Esophagus muscularis mucosa (tissue), 4 donors: ENCODE measurements around the gene ODAD4. TPM values are rescaled to one million over a fixed set of nuclear protein-coding genes. Genes with fewer than 3 reads are reported as not detected.

Experiments
- DNase-seq: peaks from one replicate; pipeline ENCODE4 v3.0.0-alpha.2; 2017; ENCODE audit errors: extremely low spot score
- H3K27ac ChIP-seq, 4 donors: fragments of 200-600 bp; sonication (generic); replicated peaks in 1 of 4; 1 replicate in 3 of 4; 2 replicates in 1 of 4; pipeline ENCODE4 v1.5.1; 2016 to 2019; ENCODE audit warnings: mild to moderate bottlenecking in 1 of 4
- H3K27me3 ChIP-seq, 4 donors: fragments of 200-600 bp; sonication (generic); one replicate each; pipeline versions ENCODE4 v1.5.1 to v1.6.0; 2016 to 2019
- H3K36me3 ChIP-seq, 4 donors: fragments of 200-600 bp; sonication (generic); one replicate each; pipeline ENCODE4 v1.5.1; 2016 to 2019
- H3K4me1 ChIP-seq, 4 donors: fragments of 200-600 bp; sonication (generic); one replicate each; pipeline ENCODE4 v1.5.1; 2016 to 2019
- H3K4me3 ChIP-seq, 4 donors: fragments of 200-600 bp; sonication (generic); 1 replicate in 2 of 4; 2 replicates in 2 of 4; pipeline ENCODE4 v1.5.1; 2016 to 2019; ENCODE audit warnings: mild to moderate bottlenecking in 4 of 4, moderate library complexity in 1 of 4
- H3K9me3 ChIP-seq, 4 donors: fragments of 200-600 bp; sonication (generic); 1 replicate in 3 of 4; 2 replicates in 1 of 4; pipeline ENCODE4 v1.5.1; 2016 to 2019
- EP300 ChIP-seq: sonication (generic); formaldehyde crosslinking; IDR thresholded peaks from one replicate; pipeline ENCODE4 v1.6.1; 2017; ENCODE audit warnings: antibody characterized with exemption
- POLR2A ChIP-seq: fragments of 450-650 bp; IDR thresholded peaks from one replicate; pipeline ENCODE4 v1.6.1; 2017; ENCODE audit warnings: antibody characterized with exemption, moderate library complexity, mild to moderate bottlenecking, low read depth
- POLR2AphosphoS5 ChIP-seq, 2 donors: sonication (generic); formaldehyde crosslinking; IDR thresholded peaks; one replicate each; pipeline ENCODE4 v1.6.1; 2017; ENCODE audit warnings: antibody characterized with exemption in 2 of 2
- WGBS: methylation state at CpG from one replicate; pipeline ENCODE4 v1.1.5; 2018; 5-methylcytosine and 5-hydroxymethylcytosine counted together
- intact Hi-C: fragments of 100-400 bp; cut with DNase I; formaldehyde crosslinking; loops from one replicate; pipeline ENCODE4 v1.15.1; 2023
- total RNA-seq, 4 donors: library from RNA; depleted of rRNA; stranded (reverse); fragments of >200 nt; gene quantifications; one replicate each; pipeline versions ENCODE4 v1.1.0 to v1.2.1, GENCODE V29; 2016
- TF ChIP-seq, protein P1 (sequence below), 3 experiments: fragments of 200-600 bp in 2 of 3; fragments of 450-650 bp in 1 of 3; sonication (generic) in 2 of 3; IDR thresholded peaks; one replicate each; pipeline ENCODE4 v1.5.1; 2017 to 2019; ENCODE audit warnings: antibody characterized with exemption in 3 of 3, mild to moderate bottlenecking in 2 of 3, moderate library complexity in 1 of 3

The ODAD4 gene
- total RNA-seq, 4 donors from 2014 or later = 0.33 to 1.7 (median 1.1) TPM

DNA sequence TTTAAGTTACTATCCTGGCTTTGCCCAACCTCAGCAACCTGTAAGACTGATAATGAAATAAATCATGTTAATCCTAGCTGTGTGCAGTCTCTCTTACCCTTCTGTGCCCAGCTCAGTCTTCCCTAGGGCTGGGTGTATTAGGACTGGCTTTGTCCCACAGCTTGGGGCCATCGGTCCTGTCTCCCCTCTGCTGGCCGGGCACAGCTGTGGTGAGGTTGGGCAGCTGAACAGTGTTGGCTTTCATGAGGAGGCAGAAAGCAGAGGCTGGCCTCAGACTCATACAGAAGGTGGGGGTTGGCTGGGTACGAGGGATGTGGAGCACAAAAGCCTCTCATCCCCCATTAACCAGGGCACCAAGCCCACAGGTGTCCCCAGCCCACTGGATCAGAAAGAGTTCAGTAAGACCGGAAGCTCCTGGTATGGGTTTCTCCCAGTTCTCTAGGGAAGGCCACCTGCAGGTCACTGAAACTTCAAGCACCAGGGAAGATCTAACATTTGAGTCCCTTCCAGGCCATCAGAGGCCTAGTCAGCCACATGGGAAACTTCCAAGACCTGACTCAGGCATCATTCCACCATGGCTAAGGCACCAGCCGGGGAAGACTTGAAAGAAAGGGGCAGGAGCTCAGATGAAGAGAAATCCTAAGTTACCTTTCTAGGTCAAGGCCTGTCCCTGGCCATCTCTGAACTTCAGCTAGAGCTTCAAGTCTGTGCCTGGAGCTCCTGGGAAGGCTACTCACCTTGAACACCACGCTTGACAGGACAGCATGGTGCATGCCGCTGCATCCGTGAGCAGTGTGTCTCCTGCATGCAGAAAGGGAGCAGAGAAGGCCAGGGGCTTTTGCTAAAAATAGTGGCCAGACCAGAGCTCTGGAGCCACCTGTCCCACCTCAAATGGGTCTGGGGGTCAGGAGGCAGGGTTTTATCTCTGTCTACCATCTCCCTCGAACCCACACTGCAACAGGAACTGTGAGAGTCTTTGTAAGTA is 45.0 kb downstream of the ODAD4 start:
- WGBS = 82% methylated on average over 7 of the region's 9 CpGs
- H3K9me3 ChIP-seq = no peaks in the 10 kb centered on the region
- peaks cover 17 to 65% (median 61%) of the 10 kb centered on the region in 4 donors for H3K4me1 ChIP-seq
- intact Hi-C loops = no loop called here
- no peak for DNase-seq
- H3K27me3 ChIP-seq = no peaks in the 10 kb centered on the region
- no peak for TF ChIP-seq EP300
- no peak for TF ChIP-seq POLR2AphosphoS5 (IDR thresholded peaks at IDR 0.05)
- TF ChIP-seq POLR2A = no peak
- TF ChIP-seq, protein P1, sequence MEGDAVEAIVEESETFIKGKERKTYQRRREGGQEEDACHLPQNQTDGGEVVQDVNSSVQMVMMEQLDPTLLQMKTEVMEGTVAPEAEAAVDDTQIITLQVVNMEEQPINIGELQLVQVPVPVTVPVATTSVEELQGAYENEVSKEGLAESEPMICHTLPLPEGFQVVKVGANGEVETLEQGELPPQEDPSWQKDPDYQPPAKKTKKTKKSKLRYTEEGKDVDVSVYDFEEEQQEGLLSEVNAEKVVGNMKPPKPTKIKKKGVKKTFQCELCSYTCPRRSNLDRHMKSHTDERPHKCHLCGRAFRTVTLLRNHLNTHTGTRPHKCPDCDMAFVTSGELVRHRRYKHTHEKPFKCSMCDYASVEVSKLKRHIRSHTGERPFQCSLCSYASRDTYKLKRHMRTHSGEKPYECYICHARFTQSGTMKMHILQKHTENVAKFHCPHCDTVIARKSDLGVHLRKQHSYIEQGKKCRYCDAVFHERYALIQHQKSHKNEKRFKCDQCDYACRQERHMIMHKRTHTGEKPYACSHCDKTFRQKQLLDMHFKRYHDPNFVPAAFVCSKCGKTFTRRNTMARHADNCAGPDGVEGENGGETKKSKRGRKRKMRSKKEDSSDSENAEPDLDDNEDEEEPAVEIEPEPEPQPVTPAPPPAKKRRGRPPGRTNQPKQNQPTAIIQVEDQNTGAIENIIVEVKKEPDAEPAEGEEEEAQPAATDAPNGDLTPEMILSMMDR (IDR thresholded peaks at IDR 0.05) = no peak
- H3K4me3 ChIP-seq = no peak overlapping the region
- peaks cover 69 to 98% (median 92%) of the 10 kb centered on the region in 4 donors for H3K36me3 ChIP-seq
- H3K27ac ChIP-seq = peak overlapping the region; percentile 60 to 76 (median 70)

DNA sequence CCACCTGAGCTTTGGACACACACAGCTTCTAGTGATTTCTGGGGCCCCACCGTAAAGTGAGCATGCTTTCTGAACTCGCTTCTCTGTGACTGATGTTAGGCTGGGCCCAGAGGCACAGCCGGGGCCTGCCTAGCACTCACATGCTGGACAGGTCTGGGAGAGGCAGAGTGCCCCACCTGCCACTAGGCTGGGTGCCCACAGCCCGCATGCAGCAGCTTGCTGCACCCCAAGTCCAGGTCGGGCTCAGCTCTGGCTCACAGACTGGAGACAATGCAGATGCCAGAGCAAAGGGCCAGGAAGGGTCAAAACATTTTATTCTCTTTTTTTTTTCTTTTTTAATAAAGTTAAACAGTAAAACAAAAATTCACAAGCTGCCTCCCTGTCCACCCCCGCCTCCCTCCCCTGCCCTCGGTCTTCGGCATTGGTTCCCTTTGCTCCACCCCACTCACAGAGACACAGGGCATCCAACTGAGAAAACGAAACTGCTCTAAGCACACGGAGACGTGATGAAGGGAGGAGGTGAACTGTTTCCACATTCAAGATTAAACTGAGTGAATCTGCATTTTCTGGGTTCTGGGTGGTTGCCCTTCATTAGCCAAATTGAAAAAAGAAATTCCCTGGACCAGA is 45.8 kb downstream of the ODAD4 start:
- WGBS = 64% methylated on average over 8 of the region's 11 CpGs
- TF ChIP-seq POLR2AphosphoS5 (IDR thresholded peaks at IDR 0.05) = peak in 1 of 2 donors; percentile 33
- TF ChIP-seq, protein P1 (IDR thresholded peaks at IDR 0.05) = no peak
- intact Hi-C loops = no loop called here
- Histone ChIP-seq H3K4me1 (peaks cover 17 to 57% (median 52%) of the 10 kb centered on the region in 4 donors), H3K9me3 (no peaks in the 10 kb centered on the region), H3K27me3 (no peaks in the 10 kb centered on the region), H3K4me3 (no peak overlapping the region), H3K36me3 (peaks cover 78 to 99% (median 98%) of the 10 kb centered on the region in 4 donors), H3K27ac (peak overlapping the region; percentile 60 to 76 (median 70))
- DNase-seq = no peak

DNA sequence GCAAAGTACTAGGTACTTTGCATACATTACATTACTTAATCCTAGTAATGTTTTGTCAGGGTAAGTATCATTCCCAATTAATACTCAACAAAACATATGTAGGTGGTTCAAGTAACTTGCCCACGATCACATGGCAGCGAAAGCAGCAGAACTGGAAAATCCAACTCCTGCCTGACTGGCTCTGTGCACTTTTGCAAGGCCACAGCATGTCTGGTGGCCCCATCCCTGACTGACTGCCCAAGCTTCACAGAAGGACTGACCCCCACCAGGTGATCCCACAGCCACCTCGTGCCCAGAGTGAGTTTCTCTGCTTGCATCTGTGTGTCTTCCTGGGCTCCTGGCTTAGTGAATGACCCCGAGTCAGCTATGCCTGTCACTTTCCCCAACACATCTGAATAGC is 47.6 kb downstream of the ODAD4 start:
- H3K4me3 ChIP-seq = no peak overlapping the region
- peaks cover 8 to 41% (median 36%) of the 10 kb centered on the region in 4 donors for H3K4me1 ChIP-seq
- TF ChIP-seq POLR2A (no peak), POLR2AphosphoS5 (IDR thresholded peaks at IDR 0.05) (no peak)
- TF ChIP-seq, protein P1 (IDR thresholded peaks at IDR 0.05) = no peak
- DNase-seq = no peak
- peak overlapping the region in 1 of 4 donors; percentile 36 for H3K27ac ChIP-seq
- intact Hi-C loops = no loop called here
- WGBS = 83% methylated on average over 3 of the region's 4 CpGs
- H3K9me3 ChIP-seq = no peaks in the 10 kb centered on the region
- no peaks in the 10 kb centered on the region for H3K27me3 ChIP-seq
- H3K36me3 ChIP-seq = peaks cover 80 to 100% (median 98%) of the 10 kb centered on the region in 4 donors

DNA sequence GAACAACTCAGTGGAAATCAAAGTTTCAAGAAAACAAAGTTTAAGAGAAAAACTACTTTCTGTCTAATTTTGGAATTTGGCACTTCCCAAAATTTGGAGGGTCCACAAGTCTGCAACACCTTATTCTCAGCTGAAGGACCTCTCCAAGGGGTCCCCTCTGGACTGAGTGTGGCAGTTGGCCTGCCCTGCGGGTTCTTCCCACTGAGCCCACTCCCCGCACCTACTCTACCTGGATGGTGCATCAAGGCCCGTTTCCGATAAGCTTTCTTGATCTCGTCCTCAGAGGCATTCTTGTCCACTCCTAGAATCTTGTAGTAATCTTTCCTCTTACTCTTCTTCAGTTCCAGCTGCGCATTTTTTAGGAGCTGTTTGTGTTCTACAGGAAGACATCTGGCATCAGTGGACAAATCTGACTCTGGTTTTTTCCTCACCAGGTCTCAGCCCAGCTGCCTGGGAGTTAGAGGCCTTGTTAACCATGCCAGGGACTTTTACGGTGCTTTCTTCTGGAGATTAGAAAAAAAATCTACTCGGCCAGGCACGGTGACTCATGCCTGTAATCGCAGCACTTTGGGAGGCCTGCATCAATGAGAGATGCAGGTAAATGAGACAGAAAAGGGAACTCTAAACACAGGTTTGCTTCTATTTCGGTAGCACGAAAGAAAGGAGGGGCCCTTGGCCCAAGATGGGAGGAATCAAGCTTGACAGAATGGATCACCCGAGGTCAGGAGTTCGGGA is 51.8 kb downstream of the ODAD4 start:
- Histone ChIP-seq H3K9me3 (no peaks in the 10 kb centered on the region), H3K36me3 (peaks cover 72 to 100% (median 95%) of the 10 kb centered on the region in 4 donors), H3K27ac (peak overlapping the region in 2 of 4 donors; percentile 3 to 5), H3K4me3 (no peak overlapping the region), H3K27me3 (no peaks in the 10 kb centered on the region), H3K4me1 (peaks cover 0 to 4% (median 0%) of the 10 kb centered on the region in 4 donors)
- intact Hi-C loops = no loop called here
- WGBS = 74% methylated on average over 14 of the region's 14 CpGs
- TF ChIP-seq EP300 = no peak
- no peak for TF ChIP-seq POLR2AphosphoS5 (IDR thresholded peaks at IDR 0.05)
- DNase-seq = no peak

DNA sequence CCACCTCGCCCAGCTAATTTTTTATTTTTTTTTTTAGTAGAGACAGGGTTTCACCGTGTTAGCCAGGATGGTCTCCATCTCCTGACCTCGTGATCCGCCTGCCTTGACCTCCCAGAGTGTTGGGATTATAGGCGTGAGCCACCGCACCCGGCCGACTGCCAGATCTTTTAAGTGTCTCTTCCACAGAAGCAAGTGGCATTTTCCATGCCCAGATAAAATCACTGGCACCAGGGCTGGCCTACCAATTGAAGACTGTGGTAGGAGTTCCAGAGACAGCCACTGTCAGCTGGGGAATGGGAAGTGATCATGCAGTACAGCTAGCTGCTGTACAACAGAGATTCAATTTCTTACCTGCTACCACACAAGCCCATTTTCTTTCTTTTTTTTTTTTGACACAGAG is 54.0 kb downstream of the ODAD4 start:
- H3K36me3 ChIP-seq = peaks cover 75 to 100% (median 95%) of the 10 kb centered on the region in 4 donors
- no peak for TF ChIP-seq POLR2AphosphoS5 (IDR thresholded peaks at IDR 0.05)
- TF ChIP-seq, protein P1 (IDR thresholded peaks at IDR 0.05) = no peak
- TF ChIP-seq EP300 = no peak
- TF ChIP-seq POLR2A = no peak
- H3K4me1 ChIP-seq = no peaks in the 10 kb centered on the region
- no peak overlapping the region for H3K27ac ChIP-seq
- DNase-seq = no peak
- 93% methylated on average over 8 of the region's 8 CpGs for WGBS
- H3K9me3 ChIP-seq = no peaks in the 10 kb centered on the region
- no peaks in the 10 kb centered on the region for H3K27me3 ChIP-seq
- intact Hi-C loops = no loop called here
- no peak overlapping the region for H3K4me3 ChIP-seq
